GM18951 (cell line): Measurements from ENCODE around the gene IFITM10.
A peak's percentile ranks its signal among the peaks of the same experiment; 100 is the strongest.

Source experiments
- POLR2A ChIP-seq: IDR thresholded peaks from 4 replicates; pipeline ENCODE4 v1.6.1; 2011; ENCODE audit warnings: mild to moderate bottlenecking; ENCODE audit not compliant: insufficient read length, insufficient read depth; ENCODE audit errors: extremely low read depth
- in situ Hi-C: fragments of 300-500 bp; cut with MboI; formaldehyde crosslinking; loops from one replicate; pipeline ENCODE4 v1.12.0; 2022; ENCODE audit warnings: low sequenced_read_pairs, mixed read lengths, inconsistent platforms; ENCODE audit not compliant: unreplicated experiment

Gene IFITM10

GRCh38 chr11:1763796-1764661, 13.6 kb upstream of the IFITM10 start, which contains the start of gene CTSD:
Gene CTSD (minus strand): TSS chr11:1763927. CDS start chr11:1763859, 68 bp downstream.
- TF ChIP-seq POLR2A, result peak; percentile 69
- in situ Hi-C loops, result no loop called here

GRCh38 chr11:1763336-1763795, 13.0 kb upstream of the IFITM10 start:
- no peak for TF ChIP-seq POLR2A
- in situ Hi-C loops, result no loop called here

- in situ Hi-C loops, result no loop called here
- no peak for TF ChIP-seq POLR2A
These were observed 12.3 kb upstream of the IFITM10 start for GRCh38 chr11:1762537-1763302.

GRCh38 chr11:1761857-1762536, 11.6 kb upstream of the IFITM10 start:
- in situ Hi-C loops, result no loop called here
- no peak for TF ChIP-seq POLR2A

GRCh38 chr11:1761110-1761856, 10.9 kb upstream of the IFITM10 start:
- in situ Hi-C loops, result no loop called here
- TF ChIP-seq POLR2A, result no peak

- in situ Hi-C loops, result no loop called here
- TF ChIP-seq POLR2A, result no peak
These were observed 10.1 kb upstream of the IFITM10 start for GRCh38 chr11:1760351-1761109.

GRCh38 chr11:1759851-1760220, 9.4 kb upstream of the IFITM10 start:
- no peak for TF ChIP-seq POLR2A
- in situ Hi-C loops, result no loop called here

GRCh38 chr11:1759151-1759850, 8.9 kb upstream of the IFITM10 start:
- in situ Hi-C loops, result no loop called here
- TF ChIP-seq POLR2A, result no peak

GRCh38 chr11:1758611-1759150, 8.3 kb upstream of the IFITM10 start:
- TF ChIP-seq POLR2A, result no peak
- in situ Hi-C loops, result no loop called here

GRCh38 chr11:1757861-1758610, 7.6 kb upstream of the IFITM10 start:
- in situ Hi-C loops, result no loop called here
- no peak for TF ChIP-seq POLR2A

- TF ChIP-seq POLR2A, result no peak
- in situ Hi-C loops, result no loop called here
These were observed 6.7 kb upstream of the IFITM10 start for GRCh38 chr11:1756791-1757771.
